Measurements from ENCODE around the gene CPNE4. TPM values are rescaled to one million over a fixed set of nuclear protein-coding genes. Genes with fewer than 3 reads are reported as not detected.

The CPNE4 gene
- total RNA-seq, 1 donor from 2014 or later = not detected

- intact Hi-C loops (cut with micrococcal nuclease) = no loop called here
Observed at GRCh38 chr3:131803113-131803512, 231.7 kb downstream of the CPNE4 start.

- intact Hi-C loops (cut with micrococcal nuclease) = no loop called here
Observed at GRCh38 chr3:131802029-131802428, 232.8 kb downstream of the CPNE4 start.

GRCh38 chr3:131801566-131801965, 233.2 kb downstream of the CPNE4 start:
- intact Hi-C loops (cut with micrococcal nuclease) = no loop called here

DNA sequence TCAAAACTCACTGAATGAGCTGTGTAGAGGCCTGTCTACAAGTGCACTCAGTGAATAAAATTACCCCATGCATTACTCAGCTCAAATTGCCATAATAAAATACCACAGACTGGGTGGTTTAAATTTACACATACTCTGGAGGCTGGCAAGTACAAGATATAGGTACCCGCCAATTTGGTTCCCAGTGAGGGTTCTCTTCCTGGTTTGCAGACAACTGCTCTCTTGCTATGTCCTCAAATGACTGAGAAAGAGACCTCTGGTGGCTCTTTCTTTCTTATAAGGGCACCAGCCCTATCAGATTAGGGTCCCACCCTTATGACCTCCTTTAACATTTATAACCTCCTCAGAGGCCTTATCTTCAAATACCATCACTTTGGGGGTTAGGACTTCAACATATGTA, 237.0 kb downstream of the CPNE4 start:
- intact Hi-C loops (cut with micrococcal nuclease) = loop anchor here (10.0 kb wide), 1 partner anchor 387 kb away; no protein-coding TSS in a partner anchor

GRCh38 chr3:131796558-131797198, 238.1 kb downstream of the CPNE4 start:
- intact Hi-C loops (cut with micrococcal nuclease) = loop anchor here (10.0 kb wide), 1 partner anchor 388 kb away; no protein-coding TSS in a partner anchor

- intact Hi-C loops (cut with micrococcal nuclease) = loop anchor here (10.0 kb wide), 1 partner anchor 389 kb away; no protein-coding TSS in a partner anchor
Observed at GRCh38 chr3:131796111-131796510, 238.7 kb downstream of the CPNE4 start.

GRCh38 chr3:131795390-131796090, 239.3 kb downstream of the CPNE4 start:
- intact Hi-C loops (cut with micrococcal nuclease) = loop anchor here (2.0 to 10.0 kb wide), 2 partner anchors 233 to 389 kb away; no protein-coding TSS in a partner anchor

DNA sequence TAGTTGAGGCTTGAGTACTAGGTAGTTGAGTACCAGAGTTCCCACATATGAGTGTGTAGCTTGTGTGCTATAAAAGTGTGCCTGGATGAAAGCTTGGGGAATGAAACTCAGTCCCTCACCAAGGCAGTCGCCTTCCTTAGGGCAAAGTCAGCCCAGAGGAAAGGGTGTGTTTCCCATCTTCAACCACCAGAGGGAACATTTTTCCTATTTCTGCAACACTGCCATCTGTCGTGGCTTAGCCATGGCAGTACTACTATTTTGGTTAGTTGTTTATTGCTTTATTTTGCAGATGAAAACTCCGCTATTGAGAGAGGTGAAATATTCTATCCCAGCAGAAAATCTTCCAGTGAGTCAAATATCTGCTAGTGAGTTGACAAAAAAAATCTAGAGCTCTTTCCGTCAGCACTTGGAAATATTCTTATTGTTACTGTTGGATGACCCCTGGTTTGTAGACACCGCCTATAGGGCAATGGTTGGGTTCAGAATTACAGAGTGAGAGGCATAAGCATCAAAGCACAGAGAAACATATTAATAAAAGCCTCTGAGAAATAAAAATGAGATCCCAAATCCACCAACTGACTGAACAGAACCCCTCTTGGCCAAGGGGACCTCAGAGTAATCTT, 239.9 kb downstream of the CPNE4 start:
- intact Hi-C loops (cut with micrococcal nuclease) = loop anchor here (2.0 to 10.0 kb wide), 2 partner anchors 234 to 390 kb away; no protein-coding TSS in a partner anchor

DNA sequence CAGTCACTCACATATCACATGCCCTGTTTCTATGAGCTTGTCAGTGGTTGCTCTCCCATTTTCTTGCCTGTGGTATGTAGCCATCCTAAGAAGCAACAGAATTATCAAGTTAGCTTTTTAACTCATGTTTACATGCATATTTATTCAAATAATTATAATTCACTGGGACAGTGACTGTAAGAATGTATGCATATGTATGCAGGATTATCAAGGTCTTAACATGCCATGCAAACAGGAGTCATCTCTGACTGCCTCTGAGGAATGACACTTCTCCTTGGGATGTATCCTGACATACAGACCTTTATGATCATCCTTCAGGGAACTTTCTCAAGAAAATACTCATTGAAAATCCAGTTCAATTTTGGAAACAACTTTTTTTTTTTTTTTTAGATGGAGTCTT, 240.9 kb downstream of the CPNE4 start:
- intact Hi-C loops (cut with micrococcal nuclease) = loop anchor here (2.0 to 10.0 kb wide), 2 partner anchors 235 to 391 kb away; no protein-coding TSS in a partner anchor

- intact Hi-C loops (cut with micrococcal nuclease) = no loop called here
Observed at GRCh38 chr3:131789188-131789587, 245.6 kb downstream of the CPNE4 start.

- intact Hi-C loops (cut with micrococcal nuclease) = no loop called here
Observed at GRCh38 chr3:131786386-131786785, 248.4 kb downstream of the CPNE4 start.

DNA sequence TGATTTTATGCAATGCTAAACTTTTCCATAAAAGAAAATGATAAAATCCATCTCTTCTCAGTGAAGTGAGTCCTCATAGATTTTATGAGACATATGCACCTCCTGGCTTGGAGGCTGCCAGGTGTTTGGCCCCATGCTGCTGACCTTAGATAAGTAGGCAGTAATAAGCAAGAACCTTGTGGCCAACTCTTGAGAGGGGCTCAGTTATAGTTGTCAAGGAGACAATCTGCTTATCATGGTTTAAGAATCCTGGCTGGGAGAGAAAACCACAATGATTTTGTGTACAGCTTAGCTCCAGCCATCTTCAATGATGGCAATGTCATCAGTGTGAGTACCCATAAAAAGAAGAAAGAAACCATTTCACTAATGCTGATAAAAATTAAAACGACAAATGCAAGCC, 252.1 kb downstream of the CPNE4 start:
- intact Hi-C loops (cut with micrococcal nuclease) = no loop called here

- intact Hi-C loops (cut with micrococcal nuclease) = no loop called here
Observed at GRCh38 chr3:131778526-131778925, 256.3 kb downstream of the CPNE4 start.

- intact Hi-C loops (cut with micrococcal nuclease) = no loop called here
Observed at GRCh38 chr3:131775650-131776049, 259.2 kb downstream of the CPNE4 start.

DNA sequence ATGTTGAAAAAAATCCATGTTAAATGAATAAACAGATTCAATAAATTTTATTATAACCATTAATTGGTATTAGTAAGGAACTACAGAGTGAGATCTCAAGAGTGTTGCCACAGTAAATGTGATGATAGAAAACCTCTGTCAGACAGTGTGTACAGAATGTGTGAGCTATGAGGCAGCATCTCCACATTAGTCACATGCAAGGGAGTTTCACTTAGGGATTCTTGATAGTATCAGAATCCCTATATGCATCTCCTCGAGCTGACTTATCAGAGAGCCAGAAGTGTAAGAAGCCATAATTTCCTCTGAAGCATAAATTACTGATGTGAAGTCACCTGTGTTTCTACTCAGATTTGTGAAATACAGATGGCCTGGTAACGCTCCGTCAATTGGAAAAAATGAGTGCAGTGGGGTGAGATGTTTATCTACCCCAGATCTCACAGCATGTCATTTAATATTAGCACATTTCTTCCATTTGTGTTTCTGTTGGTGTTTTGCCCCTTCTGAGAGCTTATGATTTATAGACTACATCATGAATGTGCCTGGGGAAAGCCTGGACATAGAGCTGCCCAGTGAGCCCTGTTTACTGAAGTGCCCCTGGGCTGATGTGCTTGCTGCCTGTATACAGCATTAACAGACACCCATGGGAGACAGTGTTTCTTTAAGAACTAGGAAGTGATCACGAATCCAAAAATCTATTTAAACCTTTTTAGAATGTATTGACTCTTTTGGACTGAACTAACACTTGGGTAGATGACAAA, 262.4 kb downstream of the CPNE4 start:
- intact Hi-C loops (cut with micrococcal nuclease) = no loop called here

DNA sequence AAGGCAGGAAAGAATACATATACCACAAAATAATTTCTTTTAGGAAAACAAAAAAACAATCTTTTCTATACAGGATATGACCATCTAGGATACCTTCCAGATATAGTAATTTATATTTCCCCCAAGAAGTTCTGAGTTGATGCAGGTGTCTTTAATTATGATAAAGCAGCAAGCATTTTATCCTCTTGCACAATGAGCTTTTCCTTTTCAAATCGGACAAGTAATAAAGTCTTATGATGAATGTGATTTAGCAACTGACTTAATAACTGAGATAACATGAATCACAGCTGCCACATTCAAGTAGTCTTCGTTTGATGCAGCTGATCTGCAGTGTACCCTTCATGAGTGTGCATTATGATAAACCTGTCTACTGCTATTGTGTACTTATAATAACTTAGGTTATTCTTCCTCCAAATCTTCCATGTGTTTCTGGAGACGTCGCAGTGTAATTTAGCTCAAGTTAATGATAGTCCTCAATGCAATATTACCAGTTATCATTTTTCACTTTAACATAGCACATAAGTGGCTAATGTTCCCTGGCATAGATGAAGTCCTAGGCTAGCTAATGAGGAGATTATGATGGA, 271.7 kb downstream of the CPNE4 start:
- intact Hi-C loops (cut with micrococcal nuclease) = no loop called here

DNA sequence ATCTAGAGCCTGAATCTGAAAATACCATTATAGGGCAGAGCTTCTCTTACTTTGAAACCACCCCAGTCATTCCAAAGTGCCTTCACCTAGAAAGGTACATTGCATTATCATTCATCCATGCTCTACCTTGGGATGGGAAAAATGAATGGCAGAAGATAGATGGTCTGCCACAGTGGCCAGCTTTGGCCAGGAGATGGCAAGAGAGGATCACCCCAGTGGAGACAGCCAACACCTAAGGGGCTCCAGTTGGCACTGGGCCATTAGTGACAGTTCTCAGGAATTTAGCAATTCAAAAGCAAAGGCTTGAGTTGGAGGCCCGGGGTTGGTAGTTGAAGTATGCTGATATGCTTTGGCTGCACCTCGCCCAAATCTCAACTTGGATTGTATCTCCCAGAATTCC, 278.4 kb downstream of the CPNE4 start:
- intact Hi-C loops (cut with micrococcal nuclease) = no loop called here

- intact Hi-C loops (cut with micrococcal nuclease) = no loop called here
Observed at GRCh38 chr3:131755380-131755779, 279.4 kb downstream of the CPNE4 start.

DNA sequence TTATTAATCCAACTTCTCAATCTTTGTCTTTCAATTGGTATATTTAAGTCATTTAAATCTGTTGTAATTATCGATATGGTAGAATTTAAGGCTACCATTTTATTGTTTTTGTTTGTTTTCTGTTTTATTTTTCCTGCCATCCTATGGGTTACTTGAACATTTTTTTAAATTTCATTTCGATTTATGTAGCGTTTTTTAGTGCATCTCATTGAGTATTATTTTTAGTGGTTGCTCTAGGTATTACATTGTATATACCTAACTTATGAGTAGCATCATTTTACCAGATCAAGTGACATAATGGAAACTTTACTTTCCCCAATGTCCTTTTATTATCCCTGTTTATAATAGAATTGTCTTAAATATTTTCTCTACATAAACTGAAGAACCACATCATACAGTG, 284.6 kb downstream of the CPNE4 start:
- intact Hi-C loops (cut with micrococcal nuclease) = no loop called here

- intact Hi-C loops (cut with micrococcal nuclease) = no loop called here
Observed at GRCh38 chr3:131749826-131750225, 285.0 kb downstream of the CPNE4 start.

GRCh38 chr3:131747466-131747865, 287.3 kb downstream of the CPNE4 start:
- intact Hi-C loops (cut with micrococcal nuclease) = no loop called here
